HepG2 (cell line): ENCODE results near the gene SIRT7. TPM values are rescaled to one million over a fixed set of nuclear protein-coding genes. Genes with fewer than 3 reads are reported as not detected.

ENCODE experiments used
- AKAP8 ChIP-seq: sonication (generic); formaldehyde crosslinking; IDR thresholded peaks from 2 replicates; pipeline ENCODE4 v1.5.1; 2020; ENCODE audit warnings: mild to moderate bottlenecking, missing genetic modification reagents
- ARID2 ChIP-seq: sonication (generic); formaldehyde crosslinking; IDR thresholded peaks from 2 replicates; pipeline ENCODE4 v1.8.1; 2022; ENCODE audit warnings: mild to moderate bottlenecking, missing genetic modification reagents, borderline replicate concordance
- GZF1 ChIP-seq: sonication (generic); formaldehyde crosslinking; IDR thresholded peaks from 2 replicates; pipeline ENCODE4 v1.5.1; 2020; ENCODE audit warnings: mild to moderate bottlenecking, missing genetic modification reagents
- HNRNPL ChIP-seq: fragments of 200-400 bp; formaldehyde crosslinking; IDR thresholded peaks from 2 replicates; pipeline ENCODE4 v1.6.1; 2017; ENCODE audit warnings: mild to moderate bottlenecking, low read depth, low read length
- KDM2A ChIP-seq: sonication (generic); formaldehyde crosslinking; IDR thresholded peaks from 2 replicates; pipeline ENCODE4 v1.4.0; 2020; ENCODE audit warnings: low read depth, missing genetic modification reagents, borderline replicate concordance
- MAF1 ChIP-seq: sonication (generic); formaldehyde crosslinking; IDR thresholded peaks from 2 replicates; pipeline ENCODE4 v1.5.0; 2020; ENCODE audit warnings: missing genetic modification reagents, borderline replicate concordance
- NFKB2 ChIP-seq: sonication (generic); formaldehyde crosslinking; IDR thresholded peaks from 2 replicates; pipeline ENCODE4 v1.4.0; 2020; ENCODE audit warnings: missing genetic modification reagents, borderline replicate concordance
- POLR2G ChIP-seq: fragments of 200-400 bp; formaldehyde crosslinking; IDR thresholded peaks from 2 replicates; pipeline ENCODE4 v1.6.1; 2018; ENCODE audit warnings: mild to moderate bottlenecking, low read depth, low read length, moderate library complexity
- RAD21 ChIP-seq: fragments of 450-650 bp; formaldehyde crosslinking; IDR thresholded peaks from 2 replicates; pipeline ENCODE4 v1.5.0; 2020; ENCODE audit warnings: mild to moderate bottlenecking
- RXRA ChIP-seq: sonication (generic); formaldehyde crosslinking; IDR thresholded peaks from 2 replicates; pipeline ENCODE4 v1.5.1; 2020; ENCODE audit warnings: missing genetic modification reagents
- SAFB2 ChIP-seq: sonication (generic); formaldehyde crosslinking; IDR thresholded peaks from 2 replicates; pipeline ENCODE4 v1.5.1; 2020; ENCODE audit warnings: missing genetic modification reagents, low read depth, mild to moderate bottlenecking, borderline replicate concordance
- SRY ChIP-seq: sonication (generic); formaldehyde crosslinking; IDR thresholded peaks from 2 replicates; pipeline ENCODE4 v1.8.0; 2022; ENCODE audit warnings: mild to moderate bottlenecking, missing genetic modification reagents
- YEATS2 ChIP-seq: sonication (generic); formaldehyde crosslinking; IDR thresholded peaks from 2 replicates; pipeline ENCODE4 v1.4.0; 2020; ENCODE audit warnings: missing genetic modification reagents, borderline replicate concordance
- ZNF160 ChIP-seq: sonication (generic); formaldehyde crosslinking; IDR thresholded peaks from 2 replicates; pipeline ENCODE4 v1.8.0; 2022; ENCODE audit warnings: mild to moderate bottlenecking, inconsistent platforms, missing genetic modification reagents
- polyA plus RNA-seq, 8 experiments: library from polyadenylated mRNA; depleted of rRNA in 3 of 8; stranded (reverse) in 7 of 8; unstranded in 1 of 8; fragments of >200 nt; fragmentation: Illumina TruSeq in 4 of 8; extraction: Trizol in 4 of 8; gene quantifications; 2 replicates each; pipeline versions ENCODE4 v1.2.1 to v1.2.3, GENCODE V29; 2011 to 2016; ENCODE audit warnings: low read depth in 4 of 8, missing spikeins in 1 of 8, mixed read lengths in 1 of 8; ENCODE audit not compliant: insufficient read depth in 1 of 8
- total RNA-seq, 5 experiments: library from RNA; depleted of rRNA; stranded (reverse); fragments of >200 nt; fragmentation: Illumina TruSeq; extraction: Trizol; gene quantifications; 2 replicates each; pipeline ENCODE4 v1.2.3, GENCODE V29; 2016; ENCODE audit warnings: low read depth in 1 of 5
- TF ChIP-seq, protein P1 (sequence below): IDR thresholded peaks from 2 replicates; pipeline ENCODE4 v1.6.1; 2016; ENCODE audit warnings: low read depth, borderline replicate concordance
- TF ChIP-seq, protein P2 (sequence below): IDR thresholded peaks from 2 replicates; pipeline ENCODE4 v1.6.1; 2016; ENCODE audit warnings: mild to moderate bottlenecking
- TF ChIP-seq, protein P3 (sequence below): conservative IDR thresholded peaks from 2 replicates; pipeline ENCODE4 v1.6.1; 2018; ENCODE audit warnings: missing genetic modification reagents
- TF ChIP-seq, protein P4 (sequence below): sonication (generic); formaldehyde crosslinking; IDR thresholded peaks from 2 replicates; pipeline ENCODE4 v1.9.0; 2022; ENCODE audit warnings: low read depth, missing genetic modification reagents
- TF ChIP-seq, protein P5 (sequence below): sonication (generic); formaldehyde crosslinking; IDR thresholded peaks from 2 replicates; pipeline ENCODE4 v1.4.0; 2020; ENCODE audit warnings: missing genetic modification reagents
- TF ChIP-seq, protein P6 (sequence below): sonication (generic); formaldehyde crosslinking; IDR thresholded peaks from 2 replicates; pipeline ENCODE4 v1.5.0; 2020; ENCODE audit warnings: mild to moderate bottlenecking, missing genetic modification reagents, moderate library complexity

Gene SIRT7
- total and polyA plus RNA-seq, 2 of the 13 experiments (the other 11 are each of a cell fraction or from before 2014, with no cell fraction given) = 8.3 to 24.8 TPM

DNA sequence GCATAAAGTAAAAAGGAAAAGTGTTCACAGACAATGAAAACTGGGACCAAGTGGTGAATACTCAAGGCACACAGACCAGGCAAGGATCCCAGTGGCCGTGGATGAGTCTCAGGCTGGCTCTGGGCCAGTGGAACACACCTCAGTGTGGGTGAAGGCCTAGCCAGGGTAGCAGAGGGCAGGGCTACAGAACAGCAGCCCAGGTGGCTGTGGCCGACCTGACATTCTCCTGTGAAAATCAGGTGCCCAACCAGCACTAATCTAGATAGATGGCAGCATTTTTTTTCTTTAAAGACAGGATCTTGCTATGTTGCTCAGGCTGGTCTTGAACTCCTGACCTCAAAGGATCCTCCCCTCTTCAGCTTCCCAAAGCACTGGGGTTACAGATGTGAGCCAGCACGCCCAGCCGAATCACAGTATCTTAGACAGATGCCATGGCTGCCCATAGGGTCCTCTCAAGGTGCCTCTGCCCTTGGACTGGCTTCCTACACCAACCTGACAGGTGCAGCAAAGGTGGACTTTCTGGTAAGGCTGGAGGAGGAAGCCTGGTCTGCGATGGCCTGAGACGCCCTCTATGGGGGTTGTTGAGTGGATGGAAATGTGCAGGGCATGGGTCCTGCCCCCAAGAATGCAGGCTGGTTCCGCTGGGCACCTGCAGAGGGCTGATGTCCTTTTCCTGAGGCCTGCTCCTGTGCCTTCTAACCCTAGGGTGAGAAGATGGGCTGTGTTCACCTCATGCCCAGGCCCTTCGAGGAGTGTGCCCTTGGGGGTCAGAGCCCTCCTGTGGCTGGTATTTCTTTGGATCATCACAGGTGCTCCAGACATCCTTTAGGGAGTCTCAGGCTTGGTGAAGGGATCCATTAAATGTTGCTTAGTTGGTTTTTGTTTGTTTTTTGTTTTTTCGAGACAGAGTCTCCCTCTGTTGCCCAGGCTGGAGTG lies 53.9 kb downstream of the SIRT7 start (continued):
- TF ChIP-seq KDM2A (peak; percentile 31; the same call in 1 of the 2 replicates), ZNF160 (peak; percentile 36; the same call in 1 of the 2 replicates), SAFB2 (CRISPR knock-in tag) (peak; percentile 65; the same call in 1 of the 2 replicates), RAD21 (CRISPR knock-in tag) (peak; percentile 25; the same call in 1 of the 2 replicates), AKAP8 (CRISPR knock-in tag) (peak; percentile 53; the same call in 1 of the 2 replicates), HNRNPL (peak; percentile 58; the same call in 1 of the 2 replicates), YEATS2 (CRISPR knock-in tag) (no peak), GZF1 (CRISPR knock-in tag) (no peak), POLR2G (peak; percentile 31; the same call in 1 of the 2 replicates), SRY (CRISPR knock-in tag) (no peak), MAF1 (CRISPR knock-in tag) (no peak), NFKB2 (CRISPR knock-in tag) (no peak), ARID2 (no peak), RXRA (CRISPR knock-in tag) (peak; percentile 71; the same call in 1 of the 2 replicates)
- TF ChIP-seq, protein P1, sequence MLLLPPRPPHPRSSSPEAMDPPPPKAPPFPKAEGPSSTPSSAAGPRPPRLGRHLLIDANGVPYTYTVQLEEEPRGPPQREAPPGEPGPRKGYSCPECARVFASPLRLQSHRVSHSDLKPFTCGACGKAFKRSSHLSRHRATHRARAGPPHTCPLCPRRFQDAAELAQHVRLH (CRISPR knock-in tag) = 0 out of 2 replicates have a peak, but pooled peaks have one; percentile 48
- TF ChIP-seq, protein P2, sequence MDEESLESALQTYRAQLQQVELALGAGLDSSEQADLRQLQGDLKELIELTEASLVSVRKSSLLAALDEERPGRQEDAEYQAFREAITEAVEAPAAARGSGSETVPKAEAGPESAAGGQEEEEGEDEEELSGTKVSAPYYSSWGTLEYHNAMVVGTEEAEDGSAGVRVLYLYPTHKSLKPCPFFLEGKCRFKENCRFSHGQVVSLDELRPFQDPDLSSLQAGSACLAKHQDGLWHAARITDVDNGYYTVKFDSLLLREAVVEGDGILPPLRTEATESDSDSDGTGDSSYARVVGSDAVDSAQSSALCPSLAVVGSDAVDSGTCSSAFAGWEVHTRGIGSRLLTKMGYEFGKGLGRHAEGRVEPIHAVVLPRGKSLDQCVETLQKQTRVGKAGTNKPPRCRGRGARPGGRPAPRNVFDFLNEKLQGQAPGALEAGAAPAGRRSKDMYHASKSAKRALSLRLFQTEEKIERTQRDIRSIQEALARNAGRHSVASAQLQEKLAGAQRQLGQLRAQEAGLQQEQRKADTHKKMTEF = no peak
- TF ChIP-seq, protein P3, sequence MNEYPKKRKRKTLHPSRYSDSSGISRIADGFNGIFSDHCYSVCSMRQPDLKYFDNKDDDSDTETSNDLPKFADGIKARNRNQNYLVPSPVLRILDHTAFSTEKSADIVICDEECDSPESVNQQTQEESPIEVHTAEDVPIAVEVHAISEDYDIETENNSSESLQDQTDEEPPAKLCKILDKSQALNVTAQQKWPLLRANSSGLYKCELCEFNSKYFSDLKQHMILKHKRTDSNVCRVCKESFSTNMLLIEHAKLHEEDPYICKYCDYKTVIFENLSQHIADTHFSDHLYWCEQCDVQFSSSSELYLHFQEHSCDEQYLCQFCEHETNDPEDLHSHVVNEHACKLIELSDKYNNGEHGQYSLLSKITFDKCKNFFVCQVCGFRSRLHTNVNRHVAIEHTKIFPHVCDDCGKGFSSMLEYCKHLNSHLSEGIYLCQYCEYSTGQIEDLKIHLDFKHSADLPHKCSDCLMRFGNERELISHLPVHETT = no peak
- TF ChIP-seq, protein P4, sequence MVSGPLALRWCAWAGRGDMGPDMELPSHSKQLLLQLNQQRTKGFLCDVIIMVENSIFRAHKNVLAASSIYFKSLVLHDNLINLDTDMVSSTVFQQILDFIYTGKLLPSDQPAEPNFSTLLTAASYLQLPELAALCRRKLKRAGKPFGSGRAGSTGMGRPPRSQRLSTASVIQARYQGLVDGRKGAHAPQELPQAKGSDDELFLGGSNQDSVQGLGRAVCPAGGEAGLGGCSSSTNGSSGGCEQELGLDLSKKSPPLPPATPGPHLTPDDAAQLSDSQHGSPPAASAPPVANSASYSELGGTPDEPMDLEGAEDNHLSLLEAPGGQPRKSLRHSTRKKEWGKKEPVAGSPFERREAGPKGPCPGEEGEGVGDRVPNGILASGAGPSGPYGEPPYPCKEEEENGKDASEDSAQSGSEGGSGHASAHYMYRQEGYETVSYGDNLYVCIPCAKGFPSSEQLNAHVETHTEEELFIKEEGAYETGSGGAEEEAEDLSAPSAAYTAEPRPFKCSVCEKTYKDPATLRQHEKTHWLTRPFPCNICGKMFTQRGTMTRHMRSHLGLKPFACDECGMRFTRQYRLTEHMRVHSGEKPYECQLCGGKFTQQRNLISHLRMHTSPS (CRISPR knock-in tag) = peak; percentile 59
- TF ChIP-seq, protein P5, sequence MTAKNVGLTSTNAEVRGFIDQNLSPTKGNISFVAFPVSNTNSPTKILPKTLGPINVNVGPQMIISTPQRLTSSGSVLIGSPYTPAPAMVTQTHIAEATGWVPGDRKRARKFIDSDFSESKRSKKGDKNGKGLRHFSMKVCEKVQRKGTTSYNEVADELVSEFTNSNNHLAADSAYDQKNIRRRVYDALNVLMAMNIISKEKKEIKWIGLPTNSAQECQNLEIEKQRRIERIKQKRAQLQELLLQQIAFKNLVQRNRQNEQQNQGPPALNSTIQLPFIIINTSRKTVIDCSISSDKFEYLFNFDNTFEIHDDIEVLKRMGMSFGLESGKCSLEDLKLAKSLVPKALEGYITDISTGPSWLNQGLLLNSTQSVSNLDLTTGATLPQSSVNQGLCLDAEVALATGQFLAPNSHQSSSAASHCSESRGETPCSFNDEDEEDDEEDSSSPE (CRISPR knock-in tag) = 0 out of 2 replicates have a peak, but pooled peaks have one; percentile 2
- TF ChIP-seq, protein P6, sequence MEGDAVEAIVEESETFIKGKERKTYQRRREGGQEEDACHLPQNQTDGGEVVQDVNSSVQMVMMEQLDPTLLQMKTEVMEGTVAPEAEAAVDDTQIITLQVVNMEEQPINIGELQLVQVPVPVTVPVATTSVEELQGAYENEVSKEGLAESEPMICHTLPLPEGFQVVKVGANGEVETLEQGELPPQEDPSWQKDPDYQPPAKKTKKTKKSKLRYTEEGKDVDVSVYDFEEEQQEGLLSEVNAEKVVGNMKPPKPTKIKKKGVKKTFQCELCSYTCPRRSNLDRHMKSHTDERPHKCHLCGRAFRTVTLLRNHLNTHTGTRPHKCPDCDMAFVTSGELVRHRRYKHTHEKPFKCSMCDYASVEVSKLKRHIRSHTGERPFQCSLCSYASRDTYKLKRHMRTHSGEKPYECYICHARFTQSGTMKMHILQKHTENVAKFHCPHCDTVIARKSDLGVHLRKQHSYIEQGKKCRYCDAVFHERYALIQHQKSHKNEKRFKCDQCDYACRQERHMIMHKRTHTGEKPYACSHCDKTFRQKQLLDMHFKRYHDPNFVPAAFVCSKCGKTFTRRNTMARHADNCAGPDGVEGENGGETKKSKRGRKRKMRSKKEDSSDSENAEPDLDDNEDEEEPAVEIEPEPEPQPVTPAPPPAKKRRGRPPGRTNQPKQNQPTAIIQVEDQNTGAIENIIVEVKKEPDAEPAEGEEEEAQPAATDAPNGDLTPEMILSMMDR (CRISPR knock-in tag) = peak; percentile 36
